ELR (cell line): ENCODE data around the gene TULP4.
A peak's percentile ranks its signal among the peaks of the same experiment; 100 is the strongest.

Experiments
- DNase-seq: peaks from one replicate; pipeline ENCODE4 v3.0.0-alpha.2; 2015; ENCODE audit warnings: low read depth

TULP4 gene

GRCh38 chr6:158559895-158560835 lies 247.9 kb downstream of the TULP4 start, which contains the start of gene TMEM181:
Gene TMEM181, plus strand, starts transcription at chr6:158560091. Its CDS starts 134 bp downstream, at chr6:158560225.
- DNase-seq: peak; percentile 89

- peak; percentile 47 for DNase-seq
Measured at GRCh38 chr6:158560836-158561320, 248.6 kb downstream of the TULP4 start.
